Stimulated activated CD4-positive, alpha-beta T cell treated with anti-CD3 and anti-CD28 coated beads, Interleukin-1b, Interleukin-23, amount 100 ng/mL, for 48 hours (primary cell): ENCODE data around the gene B3GNT9.

ENCODE experiments used
- DNase-seq: peaks from one replicate; pipeline ENCODE4 v3.0.0-alpha.2; 2020

The B3GNT9 gene

DNA sequence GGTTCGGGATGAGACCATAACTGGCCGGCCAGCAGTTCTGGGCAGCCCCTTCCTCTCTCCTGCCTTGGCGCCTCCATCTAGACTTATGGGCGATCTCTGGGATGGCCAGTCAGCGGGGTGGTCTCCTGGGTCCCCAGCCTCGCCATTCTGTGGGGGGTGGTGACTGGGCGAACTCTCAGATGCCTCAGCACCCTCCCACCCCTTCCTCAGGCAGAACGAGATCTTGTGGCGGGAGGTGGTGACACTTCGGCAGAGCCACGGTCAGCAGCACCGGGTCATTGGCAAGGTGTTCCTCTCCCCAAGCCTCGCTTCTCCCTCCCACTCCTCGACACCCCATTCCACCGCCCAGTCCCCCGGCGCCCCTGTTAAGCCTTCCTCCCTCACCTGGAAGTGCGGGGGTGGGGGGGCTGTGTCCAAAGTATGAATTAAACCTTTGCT is 15.3 kb upstream of the B3GNT9 start:
- DNase-seq = no peak

DNA sequence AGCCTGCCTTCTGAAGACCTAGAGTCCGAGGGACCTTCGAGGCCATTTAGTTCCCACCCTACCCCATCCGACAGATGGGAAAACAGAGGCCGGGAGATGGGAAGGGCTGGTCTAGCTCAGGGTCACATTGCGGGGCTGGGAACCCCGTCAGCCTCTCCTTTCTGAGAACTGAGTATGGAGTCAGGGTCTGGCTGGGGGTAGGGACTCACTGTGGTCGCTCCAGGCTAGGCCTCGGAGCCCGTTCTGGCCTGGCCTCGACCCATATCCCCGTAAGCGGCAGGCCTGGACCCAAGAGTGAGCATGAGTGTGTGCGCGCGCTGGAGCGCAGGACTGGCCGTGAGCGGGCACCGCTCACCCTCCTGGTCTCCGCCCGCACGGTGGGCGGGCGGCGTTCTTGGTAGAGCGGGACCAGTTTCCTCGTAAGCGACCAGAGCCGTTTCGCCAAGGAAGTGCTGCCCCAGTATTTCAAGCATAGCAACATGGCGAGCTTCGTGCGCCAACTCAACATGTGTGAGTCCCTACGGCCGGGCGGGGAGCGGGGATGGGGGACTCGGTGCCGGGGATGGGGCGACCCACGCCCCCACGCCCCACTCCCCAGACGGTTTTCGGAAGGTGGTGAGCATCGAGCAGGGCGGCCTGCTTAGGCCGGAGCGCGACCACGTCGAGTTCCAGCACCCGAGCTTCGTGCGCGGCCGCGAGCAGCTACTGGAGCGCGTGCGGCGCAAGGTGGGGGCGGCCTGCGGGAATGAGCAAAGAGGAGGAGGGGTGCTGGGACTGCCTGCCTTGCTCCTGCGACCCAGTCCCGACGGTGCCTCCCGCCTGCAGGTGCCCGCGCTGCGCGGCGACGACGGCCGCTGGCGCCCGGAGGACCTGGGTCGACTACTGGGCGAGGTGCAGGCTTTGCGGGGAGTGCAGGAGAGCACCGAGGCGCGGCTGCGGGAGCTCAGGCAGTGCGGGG is 14.6 kb upstream of the B3GNT9 start:
- no peak for DNase-seq

- DNase-seq = no peak
Observed at GRCh38 chr16:67164599-67165061, 13.8 kb upstream of the B3GNT9 start, which contains the start of gene HSF4. TSS of gene HSF4 (plus strand) at chr16:67164745. CDS start at chr16:67164812, 67 bp downstream.

DNA sequence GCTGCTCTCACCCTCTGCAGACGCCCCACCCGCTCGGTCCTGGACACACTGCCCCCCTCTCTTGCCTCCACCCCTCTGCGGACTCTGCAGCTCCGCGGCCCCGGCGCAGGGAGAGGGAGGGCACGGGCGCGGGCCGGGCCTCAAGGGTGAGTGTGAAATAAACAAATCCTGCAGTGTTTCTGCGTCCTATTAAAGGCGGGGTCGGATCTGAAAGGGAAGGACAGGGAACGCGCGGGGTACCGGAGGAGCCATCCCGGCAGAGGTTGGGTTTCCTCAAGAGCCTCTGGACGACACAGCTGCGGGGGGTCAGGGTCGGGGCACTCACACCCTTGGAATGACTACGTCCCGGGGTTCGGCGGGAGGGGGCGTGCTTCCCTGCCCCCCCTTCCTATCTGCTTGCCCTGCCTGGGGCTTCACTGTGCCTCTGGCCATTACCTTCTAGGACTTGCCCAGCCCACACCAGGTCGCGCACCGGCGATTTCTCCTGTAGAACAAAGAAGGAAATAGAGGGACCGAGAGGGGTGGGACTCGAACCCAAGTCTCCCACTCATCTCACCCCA is 13.3 kb upstream of the B3GNT9 start:
- no peak for DNase-seq

DNA sequence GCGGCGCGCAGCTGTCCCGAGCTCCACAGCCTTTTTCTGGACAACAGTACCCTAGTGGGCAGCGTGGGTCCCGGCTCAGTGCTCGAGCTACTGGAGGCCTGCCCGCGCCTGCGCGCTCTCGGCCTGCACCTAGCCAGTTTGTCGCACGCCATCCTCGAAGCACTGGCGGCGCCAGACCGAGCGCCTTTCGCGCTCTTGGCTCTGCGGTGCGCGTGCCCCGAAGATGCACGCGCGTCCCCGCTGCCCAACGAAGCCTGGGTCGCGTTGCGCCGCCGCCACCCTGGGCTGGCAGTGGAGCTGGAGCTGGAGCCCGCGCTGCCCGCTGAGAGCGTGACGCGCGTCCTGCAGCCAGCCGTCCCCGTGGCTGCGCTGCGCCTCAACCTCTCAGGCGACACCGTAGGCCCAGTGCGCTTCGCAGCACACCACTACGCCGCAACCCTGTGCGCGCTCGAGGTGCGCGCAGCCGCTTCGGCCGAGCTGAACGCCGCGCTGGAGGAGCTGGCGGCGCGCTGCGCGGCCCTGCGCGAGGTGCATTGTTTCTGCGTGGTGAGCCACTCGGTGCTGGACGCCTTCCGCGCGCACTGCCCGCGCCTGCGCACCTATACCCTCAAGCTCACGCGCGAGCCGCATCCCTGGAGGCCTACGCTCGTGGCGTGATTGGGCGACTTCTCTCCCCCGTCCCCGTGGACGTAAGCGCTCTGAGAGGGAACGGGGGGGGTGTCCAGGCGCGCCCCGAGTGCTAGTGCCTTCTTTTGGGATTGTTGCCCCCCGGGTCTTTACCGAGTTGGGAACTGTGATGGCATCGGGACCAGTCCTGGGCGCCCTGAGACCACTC is 12.6 kb upstream of the B3GNT9 start:
- DNase-seq = peak; percentile 49

- no peak for DNase-seq
Observed at GRCh38 chr16:67162506-67163163, 11.8 kb upstream of the B3GNT9 start.

GRCh38 chr16:67161595-67162058 is 10.8 kb upstream of the B3GNT9 start:
- no peak for DNase-seq

DNA sequence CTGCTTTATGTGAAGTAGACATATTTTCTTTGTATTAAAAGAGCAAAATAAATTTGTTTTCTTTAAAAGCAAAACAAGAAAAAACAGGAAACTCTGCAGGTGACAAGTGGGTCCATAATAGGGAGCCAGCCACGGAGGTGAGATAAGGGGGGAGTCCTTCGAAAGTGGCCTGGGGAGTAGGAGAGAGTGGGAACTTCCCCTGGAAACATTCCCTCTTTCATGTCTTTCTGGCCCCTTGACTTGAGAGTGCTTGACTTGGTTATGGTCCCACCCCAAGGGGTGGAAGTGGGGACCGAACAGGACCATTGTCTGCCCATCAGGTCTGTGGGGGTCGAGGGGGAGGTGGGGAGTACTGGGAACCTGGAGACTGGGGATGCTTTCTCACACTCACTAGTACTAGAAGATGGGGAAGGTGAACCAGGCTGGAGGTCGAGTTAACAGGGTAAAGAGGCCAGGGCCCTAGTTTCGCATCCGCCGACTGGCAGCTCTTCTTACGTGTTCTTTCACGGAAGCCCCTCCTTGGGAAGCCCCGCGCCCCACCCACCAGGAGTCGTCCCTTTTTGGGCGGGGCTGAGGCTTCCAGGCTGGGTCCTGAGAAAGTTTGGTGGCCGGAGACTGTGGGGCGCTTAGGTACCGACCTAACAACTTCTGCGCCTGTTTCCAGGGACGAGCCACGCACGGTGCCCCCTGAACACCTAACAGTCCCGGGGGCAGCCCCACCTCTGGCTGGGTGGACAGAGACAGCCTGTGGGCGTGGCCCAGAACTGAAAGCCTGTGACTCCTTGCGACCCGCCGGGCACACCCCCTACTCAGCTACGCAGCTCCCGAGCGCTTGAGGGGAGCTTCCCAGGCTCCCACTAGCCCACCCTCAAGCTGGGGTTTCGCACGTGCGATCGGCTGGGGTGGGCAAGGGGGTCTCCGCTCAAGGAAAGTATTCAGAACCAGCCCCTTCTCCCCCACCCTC is 8.1 kb upstream of the B3GNT9 start:
- peak; percentile 86 for DNase-seq

GRCh38 chr16:67157892-67158635 is 7.3 kb upstream of the B3GNT9 start:
- DNase-seq = no peak

GRCh38 chr16:67157106-67157748 is 6.4 kb upstream of the B3GNT9 start:
- no peak for DNase-seq

DNA sequence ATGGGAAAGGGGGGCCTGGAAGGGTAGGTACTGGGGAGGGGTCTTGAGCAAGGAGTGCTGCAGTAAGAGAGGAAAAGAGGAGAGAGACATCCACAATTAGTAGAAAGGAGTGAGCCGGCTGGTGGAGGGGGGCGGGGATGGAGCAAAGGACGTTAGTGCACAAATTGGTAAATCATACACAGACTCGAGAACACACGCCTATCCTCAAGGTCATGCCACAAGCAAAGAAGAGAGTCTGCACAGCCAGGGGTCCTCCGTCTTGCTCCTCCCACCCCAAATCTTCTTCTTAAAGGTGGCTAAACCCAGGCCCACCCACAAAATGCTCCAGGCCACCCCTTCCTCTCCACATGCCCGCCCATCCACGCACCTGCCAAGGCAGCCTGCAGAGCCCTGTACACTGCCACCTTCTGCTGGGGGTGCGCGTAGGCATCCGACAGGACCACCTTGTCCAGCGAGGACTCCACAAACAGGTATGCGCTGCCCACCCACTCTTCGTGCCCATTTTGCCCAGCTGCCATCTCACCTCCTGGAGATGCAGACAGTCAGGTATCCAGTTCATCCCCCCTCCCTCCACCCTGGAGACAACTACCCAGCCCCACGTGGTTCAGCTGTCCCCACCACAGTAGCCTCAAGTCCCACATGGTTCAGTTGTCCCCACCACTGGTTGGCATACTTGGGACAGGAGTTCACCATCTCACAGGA is 5.5 kb upstream of the B3GNT9 start:
- no peak for DNase-seq

DNA sequence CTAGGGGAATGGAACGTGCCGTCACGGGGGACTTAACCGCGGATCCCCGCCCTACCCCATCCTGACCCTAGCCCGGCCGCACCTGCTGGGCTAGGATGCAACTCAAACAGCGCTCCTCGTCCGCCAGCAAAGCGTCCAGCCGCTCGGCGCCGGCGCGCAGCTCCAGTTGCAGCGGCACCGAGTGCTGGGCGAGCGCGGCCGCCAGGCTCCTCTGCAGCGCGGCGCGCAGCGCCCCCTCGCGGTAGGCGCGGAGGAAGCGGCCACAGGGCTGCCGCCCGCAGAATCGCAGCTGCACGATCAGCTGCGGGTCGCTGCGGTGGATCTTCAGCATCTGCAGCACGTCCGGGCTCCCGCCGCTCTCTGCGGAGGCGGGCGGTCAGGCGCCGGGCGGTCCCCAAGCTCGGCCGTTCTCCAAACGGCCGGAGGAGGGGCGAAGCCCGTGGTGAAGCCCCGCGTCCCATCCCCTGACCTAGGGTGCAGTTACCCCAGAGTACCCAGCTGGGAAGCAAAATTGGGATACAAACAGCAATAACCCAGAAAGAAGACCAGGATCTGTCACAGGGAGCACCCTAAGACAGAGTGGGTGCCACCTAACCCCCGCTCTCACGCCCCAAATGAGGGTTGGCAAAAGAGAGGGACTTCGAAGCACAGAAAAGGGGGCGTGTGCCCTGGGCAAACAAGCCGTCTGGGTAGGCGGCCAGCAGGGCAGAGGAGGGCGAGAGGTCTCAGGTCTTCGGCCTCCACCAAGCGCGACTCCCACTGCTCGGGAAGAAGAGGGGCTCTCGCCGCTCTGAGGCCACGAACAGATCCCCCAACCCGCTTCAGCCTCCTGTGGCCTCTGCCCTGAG is 4.7 kb upstream of the B3GNT9 start:
- peak; percentile 76 for DNase-seq

GRCh38 chr16:67154578-67155294 is 3.9 kb upstream of the B3GNT9 start:
- DNase-seq = no peak

DNA sequence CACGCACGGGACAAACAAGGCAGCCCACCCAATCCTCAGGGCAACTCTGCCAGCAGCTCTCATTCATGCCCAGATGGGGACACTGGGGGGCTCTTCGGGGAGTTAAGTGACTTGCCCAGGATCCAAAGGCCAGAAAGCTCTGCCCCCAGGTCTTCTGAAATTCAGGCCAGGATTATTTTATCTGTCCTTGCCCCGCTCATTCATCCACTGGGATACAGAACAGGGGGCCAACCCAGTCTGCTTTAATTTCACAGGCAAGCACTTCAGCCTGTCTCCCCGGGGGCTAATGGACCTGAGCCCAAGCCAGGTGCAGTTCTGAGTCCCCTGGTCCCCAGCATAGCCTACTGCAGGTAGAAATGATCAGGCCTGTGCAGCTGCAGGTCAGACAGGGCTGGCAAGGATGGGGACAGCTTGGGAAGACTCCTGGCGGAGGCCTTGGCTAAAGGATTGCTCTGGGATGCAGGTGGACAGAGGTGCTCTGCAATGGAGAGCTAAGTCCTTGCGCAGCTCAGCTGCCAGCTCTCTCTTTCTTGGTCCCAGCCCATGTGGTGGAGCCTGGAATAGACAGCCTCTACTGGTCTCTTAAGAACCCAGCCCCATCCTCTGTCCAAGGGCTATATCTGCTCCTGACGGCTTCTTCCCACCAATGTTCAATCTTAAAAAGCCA is 766 bp upstream of the B3GNT9 start:
- DNase-seq = no peak

DNA sequence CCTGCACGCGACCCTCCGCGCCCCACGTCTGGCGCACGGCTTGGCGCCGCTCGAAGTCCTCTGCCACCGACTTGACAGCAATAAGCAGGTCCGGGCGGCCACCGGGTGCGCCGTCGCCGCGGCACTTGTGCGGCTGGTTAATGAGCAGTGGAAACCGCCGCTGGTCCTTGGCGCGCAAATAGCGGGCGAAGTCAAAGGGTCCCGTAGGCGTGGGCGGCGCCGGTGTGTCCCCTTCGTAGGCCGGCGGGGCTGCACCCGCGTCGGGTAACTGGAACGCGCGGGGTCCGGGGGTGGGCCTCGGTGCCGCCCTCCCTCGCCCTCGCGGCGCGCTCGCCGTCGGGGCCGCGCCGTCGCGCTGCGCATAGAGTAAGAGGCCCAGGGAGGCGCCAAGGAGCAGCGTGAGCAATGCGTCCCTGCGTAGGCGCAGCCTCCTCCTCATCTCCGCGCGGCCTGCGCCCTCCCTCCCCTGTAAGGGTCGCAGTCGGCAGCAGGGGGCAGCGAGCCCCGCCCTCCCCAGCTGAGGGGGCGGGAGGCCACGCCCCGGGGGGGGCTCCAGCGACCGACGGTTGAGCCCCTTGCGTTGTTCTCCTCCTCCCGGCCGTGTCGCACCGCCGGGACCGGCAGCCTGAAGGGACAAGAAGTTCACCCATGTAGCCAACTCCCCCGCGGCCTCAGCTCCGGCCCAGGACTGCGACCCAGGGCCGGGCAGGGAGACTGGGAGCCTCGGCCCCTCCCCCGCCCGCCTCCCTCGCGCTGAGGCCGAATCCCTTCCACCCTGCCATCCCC is 558 bp downstream of the B3GNT9 start:
- DNase-seq = peak; percentile 50
